Measurements from ENCODE around the gene WDFY2.

- TF ChIP-seq, protein P1, sequence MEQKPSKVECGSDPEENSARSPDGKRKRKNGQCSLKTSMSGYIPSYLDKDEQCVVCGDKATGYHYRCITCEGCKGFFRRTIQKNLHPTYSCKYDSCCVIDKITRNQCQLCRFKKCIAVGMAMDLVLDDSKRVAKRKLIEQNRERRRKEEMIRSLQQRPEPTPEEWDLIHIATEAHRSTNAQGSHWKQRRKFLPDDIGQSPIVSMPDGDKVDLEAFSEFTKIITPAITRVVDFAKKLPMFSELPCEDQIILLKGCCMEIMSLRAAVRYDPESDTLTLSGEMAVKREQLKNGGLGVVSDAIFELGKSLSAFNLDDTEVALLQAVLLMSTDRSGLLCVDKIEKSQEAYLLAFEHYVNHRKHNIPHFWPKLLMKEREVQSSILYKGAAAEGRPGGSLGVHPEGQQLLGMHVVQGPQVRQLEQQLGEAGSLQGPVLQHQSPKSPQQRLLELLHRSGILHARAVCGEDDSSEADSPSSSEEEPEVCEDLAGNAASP (CRISPR knock-in tag; IDR thresholded peaks at IDR 0.05; ENCODE audit: borderline replicate concordance): no peak
- TF ChIP-seq U2AF1 (optimal IDR thresholded peaks at IDR 0.05; ENCODE audit: low read depth, low read length) (no peak), CHCHD3 (CRISPR knock-in tag; IDR thresholded peaks at IDR 0.05) (no peak)
These were observed 32.2 kb upstream of the WDFY2 start for GRCh38 chr13:51552027-51552426.

All from HepG2 (cell line).